ENCODE data around the gene PTPN11. TPM values are rescaled to one million over a fixed set of nuclear protein-coding genes. Genes with fewer than 3 reads are reported as not detected.

The PTPN11 gene
- total and polyA plus RNA-seq, 8 donors: 16.3 to 114 (median 67.5) TPM

- peaks cover 0 to 23% (median 6%) of the 10 kb centered on the region in 3 donors for H3K27me3 ChIP-seq
- H3K4me3 ChIP-seq: no peak overlapping the region
- WGBS, 5 donors: 73 to 83% (median 79%) methylated on average over 6 of the region's 6 CpGs
- no peaks in the 10 kb centered on the region for H3K36me3 ChIP-seq
- no peak overlapping the region for H3K27ac ChIP-seq
- no peaks in the 10 kb centered on the region for H3K9me3 ChIP-seq
- no peak for TF ChIP-seq POLR2AphosphoS5 (IDR thresholded peaks at IDR 0.05)
- TF ChIP-seq EP300 (IDR thresholded peaks at IDR 0.05): no peak
- no peak for TF ChIP-seq POLR2A (IDR thresholded peaks at IDR 0.05)
- TF ChIP-seq CTCF (IDR thresholded peaks at IDR 0.05): no peak
- no peaks in the 10 kb centered on the region for H3K4me1 ChIP-seq
- no peak for DNase-seq
- intact Hi-C loops (cut with DNase I; ENCODE audit: low total_unique reads): no loop called here
Measured at GRCh38 chr12:112536367-112536730, 117.6 kb downstream of the PTPN11 start.

GRCh38 chr12:112537710-112538396 is 119.1 kb downstream of the PTPN11 start:
- no peak overlapping the region for H3K4me3 ChIP-seq
- H3K4me1 ChIP-seq: no peaks in the 10 kb centered on the region
- H3K36me3 ChIP-seq: no peaks in the 10 kb centered on the region
- peak in 1 of 2 donors; percentile 4 for DNase-seq
- H3K27me3 ChIP-seq: peaks cover 0 to 33% (median 6%) of the 10 kb centered on the region in 3 donors
- TF ChIP-seq EP300 (IDR thresholded peaks at IDR 0.05) (no peak), CTCF (IDR thresholded peaks at IDR 0.05) (no peak), POLR2AphosphoS5 (IDR thresholded peaks at IDR 0.05) (no peak), POLR2A (IDR thresholded peaks at IDR 0.05) (no peak)
- H3K27ac ChIP-seq: no peak overlapping the region
- intact Hi-C loops (cut with DNase I; ENCODE audit: low total_unique reads): no loop called here
- WGBS, 5 donors: 39 to 58% (median 49%) methylated on average over 3 of the region's 3 CpGs
- peaks cover 0 to 5% (median 0%) of the 10 kb centered on the region in 4 donors for H3K9me3 ChIP-seq

GRCh38 chr12:112538740-112539139 is 120.0 kb downstream of the PTPN11 start:
- Histone ChIP-seq H3K27ac (no peak overlapping the region), H3K4me1 (no peaks in the 10 kb centered on the region), H3K27me3 (peaks cover 0 to 30% (median 6%) of the 10 kb centered on the region in 3 donors), H3K36me3 (no peaks in the 10 kb centered on the region), H3K9me3 (peaks cover 0 to 5% (median 0%) of the 10 kb centered on the region in 4 donors), H3K4me3 (no peak overlapping the region)
- WGBS, 5 donors: 47 to 63% (median 54%) methylated on average over 2 of the region's 2 CpGs
- intact Hi-C loops (cut with DNase I; ENCODE audit: low total_unique reads): no loop called here
- no peak for DNase-seq
- TF ChIP-seq CTCF (IDR thresholded peaks at IDR 0.05): no peak
- no peak for TF ChIP-seq POLR2AphosphoS5 (IDR thresholded peaks at IDR 0.05)
- no peak for TF ChIP-seq EP300 (IDR thresholded peaks at IDR 0.05)
- TF ChIP-seq POLR2A (IDR thresholded peaks at IDR 0.05): no peak

GRCh38 chr12:112539221-112539620 is 120.5 kb downstream of the PTPN11 start:
- Histone ChIP-seq H3K27ac (no peak overlapping the region), H3K9me3 (peaks cover 0 to 5% (median 0%) of the 10 kb centered on the region in 4 donors), H3K27me3 (peaks cover 0 to 26% (median 6%) of the 10 kb centered on the region in 3 donors), H3K36me3 (no peaks in the 10 kb centered on the region), H3K4me1 (no peaks in the 10 kb centered on the region), H3K4me3 (no peak overlapping the region)
- TF ChIP-seq POLR2AphosphoS5 (IDR thresholded peaks at IDR 0.05) (no peak), EP300 (IDR thresholded peaks at IDR 0.05) (no peak), POLR2A (IDR thresholded peaks at IDR 0.05) (no peak), CTCF (IDR thresholded peaks at IDR 0.05) (no peak)
- intact Hi-C loops (cut with DNase I; ENCODE audit: low total_unique reads): no loop called here
- WGBS, 5 donors: 49 to 67% (median 60%) methylated on average over 3 of the region's 3 CpGs
- no peak for DNase-seq

Data from stomach (tissue), 9 donors.